Measurements from ENCODE around the gene KNDC1.

Gene KNDC1

DNA sequence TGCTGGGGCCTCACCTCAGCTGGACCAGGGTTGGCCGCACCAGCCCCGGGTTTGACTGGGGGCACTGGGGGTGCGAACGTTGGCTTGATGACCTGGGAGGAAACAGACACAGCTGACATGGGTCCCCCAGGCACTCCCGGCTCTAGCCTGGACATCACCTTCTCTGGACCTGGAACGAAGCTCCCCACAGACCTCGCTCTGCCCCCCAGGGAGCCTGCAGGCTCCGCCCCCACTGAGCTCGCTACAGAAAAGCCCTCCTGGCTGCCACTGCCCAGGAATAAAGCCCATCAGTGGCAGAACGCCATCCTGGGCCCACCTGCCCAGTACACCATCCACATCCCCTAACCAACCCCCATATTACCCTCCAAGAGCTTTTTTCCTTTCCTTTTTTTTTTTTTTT is 103.7 kb downstream of the KNDC1 start:
- TF ChIP-seq GATA3 (IDR thresholded peaks at IDR 0.05; ENCODE audit: low read depth, low read length) (no peak), GATA2 (IDR thresholded peaks at IDR 0.05; ENCODE audit: low read depth, low read length) (no peak)

DNA sequence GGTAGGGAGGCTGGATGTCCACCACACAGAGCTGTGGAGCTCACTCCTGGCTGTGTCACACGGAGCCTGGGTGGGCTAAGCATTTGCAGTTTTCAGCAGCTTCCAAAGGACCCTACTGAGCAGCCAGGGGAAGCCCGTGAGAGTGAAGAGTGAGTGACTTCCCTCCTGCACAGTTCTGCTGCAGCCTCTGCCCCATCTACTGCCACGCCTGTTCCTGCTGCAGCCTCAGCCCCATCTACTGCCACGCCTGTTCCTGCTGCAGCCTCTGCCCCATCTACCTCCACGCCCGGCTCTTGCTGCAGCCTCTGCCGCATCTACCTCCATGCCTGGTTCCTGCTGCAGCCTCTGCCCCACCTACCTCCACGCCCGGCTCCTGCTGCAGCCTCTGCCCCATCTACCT is 104.4 kb downstream of the KNDC1 start:
- TF ChIP-seq GATA2 (IDR thresholded peaks at IDR 0.05; ENCODE audit: low read depth, low read length), result no peak
- TF ChIP-seq GATA3 (IDR thresholded peaks at IDR 0.05; ENCODE audit: low read depth, low read length), result no peak

- TF ChIP-seq GATA2 (IDR thresholded peaks at IDR 0.05; ENCODE audit: low read depth, low read length), result no peak
These were observed 106.2 kb downstream of the KNDC1 start for GRCh38 chr10:133266056-133266795.

DNA sequence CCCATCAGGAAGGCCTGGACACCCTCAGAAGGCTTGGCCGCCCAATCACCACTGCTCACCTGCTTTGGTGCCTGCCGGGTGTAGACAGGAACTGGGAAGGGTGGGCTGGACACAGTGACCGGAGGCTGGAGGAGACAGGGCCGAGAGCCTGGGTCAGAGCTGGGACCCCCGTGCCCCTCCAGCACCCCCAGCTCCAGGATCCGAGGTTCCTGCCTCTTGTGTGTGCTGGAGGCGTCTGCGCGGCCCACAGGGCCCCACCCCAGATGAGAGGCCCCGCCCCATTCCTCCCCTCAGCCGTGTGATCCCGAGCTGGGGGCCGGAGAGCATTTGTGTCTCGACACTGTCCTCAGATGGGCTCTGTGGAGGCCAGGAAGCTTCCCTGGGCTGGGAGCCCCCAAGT is 107.3 kb downstream of the KNDC1 start:
- TF ChIP-seq GATA2 (IDR thresholded peaks at IDR 0.05; ENCODE audit: low read depth, low read length), result no peak
- TF ChIP-seq GATA3 (IDR thresholded peaks at IDR 0.05; ENCODE audit: low read depth, low read length), result no peak

DNA sequence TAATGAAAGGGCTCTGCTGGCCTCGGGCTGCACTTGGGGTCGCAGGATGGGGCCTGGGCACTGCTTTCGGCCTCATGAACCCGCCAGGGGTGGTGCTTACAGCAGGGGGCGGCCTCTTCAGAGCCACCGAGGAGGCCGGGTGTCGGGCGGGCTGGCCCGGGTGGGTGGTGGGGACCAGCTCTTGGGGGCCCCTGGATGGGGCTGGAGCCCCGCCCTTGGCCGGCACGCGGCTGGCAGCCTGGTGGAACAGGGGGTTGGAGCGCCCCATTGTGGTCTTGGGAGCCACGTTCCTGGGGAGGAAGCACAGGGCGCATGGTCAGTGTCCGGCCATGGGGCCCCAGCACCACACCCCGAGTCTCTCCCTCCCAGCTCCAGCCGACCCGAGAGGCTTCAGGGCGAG is 107.8 kb downstream of the KNDC1 start:
- no peak for TF ChIP-seq GATA3 (IDR thresholded peaks at IDR 0.05; ENCODE audit: low read depth, low read length)
- TF ChIP-seq GATA2 (IDR thresholded peaks at IDR 0.05; ENCODE audit: low read depth, low read length), result no peak

DNA sequence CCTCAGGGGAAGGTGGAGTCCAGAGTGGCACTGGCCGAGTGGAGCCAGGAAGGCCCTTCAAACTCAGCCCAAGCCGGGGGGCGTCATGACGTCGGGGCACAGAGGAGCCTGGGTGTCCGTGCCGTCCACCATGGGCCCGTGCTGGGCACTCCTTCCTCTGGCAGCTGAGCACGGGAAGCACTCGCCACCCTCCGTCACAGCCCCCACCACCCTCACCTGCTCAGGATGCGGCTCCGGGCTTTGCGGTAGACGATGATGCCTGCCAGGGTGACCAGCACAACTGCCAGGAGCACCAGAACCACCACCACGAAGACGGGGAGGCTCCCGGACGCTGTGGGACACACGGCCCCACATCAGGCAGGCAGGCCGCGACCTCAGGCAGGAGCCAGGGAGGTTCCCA is 108.5 kb downstream of the KNDC1 start:
- TF ChIP-seq GATA2 (IDR thresholded peaks at IDR 0.05; ENCODE audit: low read depth, low read length) (no peak), GATA3 (IDR thresholded peaks at IDR 0.05; ENCODE audit: low read depth, low read length) (no peak)

GRCh38 chr10:133269367-133269766 is 109.3 kb downstream of the KNDC1 start:
- TF ChIP-seq GATA2 (IDR thresholded peaks at IDR 0.05; ENCODE audit: low read depth, low read length), result no peak
- no peak for TF ChIP-seq GATA3 (IDR thresholded peaks at IDR 0.05; ENCODE audit: low read depth, low read length)

DNA sequence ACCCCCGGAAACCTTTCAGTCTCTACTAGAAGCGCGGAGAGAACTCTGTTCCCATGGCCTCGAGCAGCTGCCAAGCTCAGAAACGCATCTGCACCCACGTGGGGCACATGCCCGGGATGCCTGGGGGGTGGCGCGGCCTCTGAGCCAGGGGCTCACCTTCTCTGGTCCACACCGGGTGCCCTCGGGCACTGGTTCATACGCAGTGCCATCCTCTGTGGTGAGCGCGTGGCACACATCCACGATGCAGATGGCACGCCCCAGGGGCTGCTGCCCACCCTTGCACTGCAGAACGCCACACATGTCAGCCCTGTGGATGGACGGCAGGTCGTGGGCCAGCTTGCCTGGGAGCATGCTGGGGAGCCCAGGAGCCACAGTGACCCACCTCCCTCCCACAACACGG is 110.2 kb downstream of the KNDC1 start:
- TF ChIP-seq GATA2 (IDR thresholded peaks at IDR 0.05; ENCODE audit: low read depth, low read length) (no peak), GATA3 (IDR thresholded peaks at IDR 0.05; ENCODE audit: low read depth, low read length) (no peak)

DNA sequence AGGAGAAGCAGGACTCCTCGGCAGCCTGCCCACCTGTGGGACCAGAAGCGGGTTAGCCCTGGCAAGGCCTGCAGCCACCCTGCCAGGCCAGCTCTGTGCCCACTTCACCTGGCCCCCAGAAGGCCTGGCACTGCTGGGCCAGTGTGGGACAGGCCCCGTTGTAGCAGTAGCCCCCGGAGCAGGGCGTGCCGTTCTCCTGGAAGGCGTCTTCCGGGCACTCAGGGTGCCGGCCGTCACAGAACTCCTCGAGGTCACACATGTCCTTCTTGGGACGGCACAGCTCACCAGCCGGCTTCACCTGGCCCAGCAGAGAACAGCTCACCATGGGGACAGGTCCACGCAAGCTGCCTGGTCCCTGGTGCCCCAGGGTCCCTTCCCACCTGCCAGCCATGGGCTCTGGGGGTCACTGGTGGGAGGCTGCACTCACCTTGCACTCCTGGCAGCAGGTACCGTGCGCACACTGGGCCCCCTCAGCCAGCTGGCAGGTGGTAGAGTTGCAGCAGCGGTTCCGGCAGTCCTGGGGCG is 110.8 kb downstream of the KNDC1 start:
- TF ChIP-seq GATA2 (IDR thresholded peaks at IDR 0.05; ENCODE audit: low read depth, low read length) (no peak), GATA3 (IDR thresholded peaks at IDR 0.05; ENCODE audit: low read depth, low read length) (no peak)

- TF ChIP-seq GATA3 (IDR thresholded peaks at IDR 0.05; ENCODE audit: low read depth, low read length), result no peak
- TF ChIP-seq GATA2 (IDR thresholded peaks at IDR 0.05; ENCODE audit: low read depth, low read length), result no peak
These were observed 111.7 kb downstream of the KNDC1 start for GRCh38 chr10:133271521-133272300.

- TF ChIP-seq GATA2 (IDR thresholded peaks at IDR 0.05; ENCODE audit: low read depth, low read length) (no peak), GATA3 (IDR thresholded peaks at IDR 0.05; ENCODE audit: low read depth, low read length) (no peak)
These were observed 112.4 kb downstream of the KNDC1 start for GRCh38 chr10:133272301-133272963.

DNA sequence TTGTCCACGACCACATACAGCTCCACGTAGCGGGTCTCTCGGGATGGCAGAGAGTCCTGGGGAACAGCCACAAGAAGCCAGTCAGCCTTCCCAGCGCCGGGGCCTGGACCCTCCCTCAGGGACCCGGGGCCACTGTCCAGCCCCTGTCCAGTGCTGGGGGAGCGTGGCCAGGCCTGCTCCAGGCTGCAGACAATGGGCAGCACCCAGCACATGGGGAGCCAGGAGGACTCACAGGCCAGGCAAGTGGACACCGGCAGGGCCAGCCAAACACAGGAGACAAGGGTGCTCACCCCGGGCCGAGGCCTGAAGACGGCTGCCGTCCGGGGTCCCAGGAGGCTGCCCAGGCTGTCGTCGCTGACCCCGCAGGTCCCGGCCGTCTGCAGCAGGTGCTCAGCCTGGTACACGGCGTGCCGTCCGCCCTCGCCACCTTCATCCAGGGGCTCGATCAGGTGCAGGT is 113.0 kb downstream of the KNDC1 start:
- no peak for TF ChIP-seq GATA3 (IDR thresholded peaks at IDR 0.05; ENCODE audit: low read depth, low read length)
- no peak for TF ChIP-seq GATA2 (IDR thresholded peaks at IDR 0.05; ENCODE audit: low read depth, low read length)

DNA sequence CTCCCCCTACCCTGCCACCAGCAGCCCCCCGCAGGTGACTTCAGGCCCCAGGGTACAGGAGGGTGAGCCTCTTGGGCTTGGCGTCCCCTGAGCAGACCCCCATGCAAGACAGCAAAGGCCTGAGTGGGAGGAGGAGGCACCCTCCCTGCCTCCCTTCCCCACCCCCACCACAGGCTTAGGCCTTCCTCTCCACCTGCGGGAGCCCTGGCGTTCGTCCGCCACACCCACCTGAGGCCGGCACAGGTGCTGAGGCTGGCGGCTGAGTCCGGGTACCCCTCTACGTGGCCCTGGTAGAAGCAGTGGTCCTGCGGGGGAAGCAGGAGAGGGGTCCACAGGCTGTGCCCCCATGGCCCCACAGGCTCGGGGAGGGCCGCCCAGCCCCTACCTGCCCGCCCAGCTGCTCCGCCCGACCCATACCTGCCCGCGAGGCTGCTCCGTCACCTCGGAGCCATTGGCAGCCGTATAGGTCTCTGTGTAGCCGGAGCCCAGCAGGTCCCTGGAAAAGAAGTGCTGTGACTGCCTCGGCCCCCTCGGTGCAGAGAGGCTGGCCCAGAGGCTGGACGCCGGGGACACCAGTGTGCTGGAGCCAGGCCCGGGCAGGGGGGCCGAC is 113.6 kb downstream of the KNDC1 start:
- TF ChIP-seq GATA2 (IDR thresholded peaks at IDR 0.05; ENCODE audit: low read depth, low read length) (no peak), GATA3 (IDR thresholded peaks at IDR 0.05; ENCODE audit: low read depth, low read length) (no peak)

Data from SH-SY5Y (cell line).